ENCODE data around the gene RPRD2.

GRCh38 chr1:150441121-150441520 is 77.2 kb downstream of the RPRD2 start:
- TF ChIP-seq, protein P1, sequence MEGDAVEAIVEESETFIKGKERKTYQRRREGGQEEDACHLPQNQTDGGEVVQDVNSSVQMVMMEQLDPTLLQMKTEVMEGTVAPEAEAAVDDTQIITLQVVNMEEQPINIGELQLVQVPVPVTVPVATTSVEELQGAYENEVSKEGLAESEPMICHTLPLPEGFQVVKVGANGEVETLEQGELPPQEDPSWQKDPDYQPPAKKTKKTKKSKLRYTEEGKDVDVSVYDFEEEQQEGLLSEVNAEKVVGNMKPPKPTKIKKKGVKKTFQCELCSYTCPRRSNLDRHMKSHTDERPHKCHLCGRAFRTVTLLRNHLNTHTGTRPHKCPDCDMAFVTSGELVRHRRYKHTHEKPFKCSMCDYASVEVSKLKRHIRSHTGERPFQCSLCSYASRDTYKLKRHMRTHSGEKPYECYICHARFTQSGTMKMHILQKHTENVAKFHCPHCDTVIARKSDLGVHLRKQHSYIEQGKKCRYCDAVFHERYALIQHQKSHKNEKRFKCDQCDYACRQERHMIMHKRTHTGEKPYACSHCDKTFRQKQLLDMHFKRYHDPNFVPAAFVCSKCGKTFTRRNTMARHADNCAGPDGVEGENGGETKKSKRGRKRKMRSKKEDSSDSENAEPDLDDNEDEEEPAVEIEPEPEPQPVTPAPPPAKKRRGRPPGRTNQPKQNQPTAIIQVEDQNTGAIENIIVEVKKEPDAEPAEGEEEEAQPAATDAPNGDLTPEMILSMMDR (IDR thresholded peaks at IDR 0.05): no peak
- no peak for TF ChIP-seq POLR2A (IDR thresholded peaks at IDR 0.05)

All from body of pancreas (tissue), 4 donors.